HFFc6 (cell line): ENCODE measurements around the gene PRPF6. TPM values are rescaled to one million over a fixed set of nuclear protein-coding genes. Genes with fewer than 3 reads are reported as not detected.

Source experiments
- DNase-seq: peaks from one replicate; pipeline ENCODE4 v3.0.0-alpha.2; 2018
- H3K27ac Mint-ChIP-seq: 2 replicates; pipeline ENCODE4 v1.8.0; 2020; ENCODE audit warnings: mild to moderate bottlenecking, mixed read lengths
- H3K27me3 Mint-ChIP-seq: 2 replicates; pipeline ENCODE4 v1.8.0; 2021; ENCODE audit warnings: mild to moderate bottlenecking, moderate library complexity, mixed read lengths; ENCODE audit not compliant: insufficient read depth
- H3K36me3 Mint-ChIP-seq: 2 replicates; pipeline ENCODE4 v1.8.0; 2021; ENCODE audit warnings: low read depth, mixed read lengths
- H3K4me1 Mint-ChIP-seq: 2 replicates; pipeline ENCODE4 v1.8.0; 2020; ENCODE audit warnings: low read depth, mixed read lengths
- H3K4me3 Mint-ChIP-seq: 2 replicates; pipeline ENCODE4 v1.8.0; 2020; ENCODE audit warnings: mild to moderate bottlenecking, moderate library complexity, mixed read lengths
- H3K9me3 Mint-ChIP-seq: 2 replicates; pipeline ENCODE4 v1.8.0; 2020; ENCODE audit warnings: mild to moderate bottlenecking, mixed read lengths
- total RNA-seq, 6 experiments: library from RNA; stranded (reverse); fragmentation: NEBNext Ultra II Directional; extraction: Animal tissue kit (Norgen Biotek cat#: 25700); gene quantifications; 2 replicates in 1 of 6; 3 replicates in 5 of 6; pipeline ENCODE4 v1.2.3, GENCODE V29; 2021
- TF ChIP-seq, protein P1 (sequence below): fragments of 200-600 bp; sonication (generic); IDR thresholded peaks from 2 replicates; pipeline ENCODE4 v1.5.0; 2021; ENCODE audit warnings: antibody characterized with exemption, mild to moderate bottlenecking

Gene PRPF6
- total RNA-seq, 6 experiments from 2014 or later: 70.7 to 73.2 (median 72.9) TPM

- peaks cover 23% of the 10 kb centered on the region for H3K4me1 Mint-ChIP-seq
- no peak for DNase-seq
- H3K9me3 Mint-ChIP-seq: no peaks in the 10 kb centered on the region
- H3K4me3 Mint-ChIP-seq: no peak overlapping the region
- TF ChIP-seq, protein P1, sequence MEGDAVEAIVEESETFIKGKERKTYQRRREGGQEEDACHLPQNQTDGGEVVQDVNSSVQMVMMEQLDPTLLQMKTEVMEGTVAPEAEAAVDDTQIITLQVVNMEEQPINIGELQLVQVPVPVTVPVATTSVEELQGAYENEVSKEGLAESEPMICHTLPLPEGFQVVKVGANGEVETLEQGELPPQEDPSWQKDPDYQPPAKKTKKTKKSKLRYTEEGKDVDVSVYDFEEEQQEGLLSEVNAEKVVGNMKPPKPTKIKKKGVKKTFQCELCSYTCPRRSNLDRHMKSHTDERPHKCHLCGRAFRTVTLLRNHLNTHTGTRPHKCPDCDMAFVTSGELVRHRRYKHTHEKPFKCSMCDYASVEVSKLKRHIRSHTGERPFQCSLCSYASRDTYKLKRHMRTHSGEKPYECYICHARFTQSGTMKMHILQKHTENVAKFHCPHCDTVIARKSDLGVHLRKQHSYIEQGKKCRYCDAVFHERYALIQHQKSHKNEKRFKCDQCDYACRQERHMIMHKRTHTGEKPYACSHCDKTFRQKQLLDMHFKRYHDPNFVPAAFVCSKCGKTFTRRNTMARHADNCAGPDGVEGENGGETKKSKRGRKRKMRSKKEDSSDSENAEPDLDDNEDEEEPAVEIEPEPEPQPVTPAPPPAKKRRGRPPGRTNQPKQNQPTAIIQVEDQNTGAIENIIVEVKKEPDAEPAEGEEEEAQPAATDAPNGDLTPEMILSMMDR: peak; percentile 87
- H3K27ac Mint-ChIP-seq: no peak overlapping the region
- H3K36me3 Mint-ChIP-seq: no peaks in the 10 kb centered on the region
- no peaks in the 10 kb centered on the region; the same call in 1 of the 2 replicates for H3K27me3 Mint-ChIP-seq
Measured at GRCh38 chr20:64069614-64070243, 88.8 kb downstream of the PRPF6 start.

DNA sequence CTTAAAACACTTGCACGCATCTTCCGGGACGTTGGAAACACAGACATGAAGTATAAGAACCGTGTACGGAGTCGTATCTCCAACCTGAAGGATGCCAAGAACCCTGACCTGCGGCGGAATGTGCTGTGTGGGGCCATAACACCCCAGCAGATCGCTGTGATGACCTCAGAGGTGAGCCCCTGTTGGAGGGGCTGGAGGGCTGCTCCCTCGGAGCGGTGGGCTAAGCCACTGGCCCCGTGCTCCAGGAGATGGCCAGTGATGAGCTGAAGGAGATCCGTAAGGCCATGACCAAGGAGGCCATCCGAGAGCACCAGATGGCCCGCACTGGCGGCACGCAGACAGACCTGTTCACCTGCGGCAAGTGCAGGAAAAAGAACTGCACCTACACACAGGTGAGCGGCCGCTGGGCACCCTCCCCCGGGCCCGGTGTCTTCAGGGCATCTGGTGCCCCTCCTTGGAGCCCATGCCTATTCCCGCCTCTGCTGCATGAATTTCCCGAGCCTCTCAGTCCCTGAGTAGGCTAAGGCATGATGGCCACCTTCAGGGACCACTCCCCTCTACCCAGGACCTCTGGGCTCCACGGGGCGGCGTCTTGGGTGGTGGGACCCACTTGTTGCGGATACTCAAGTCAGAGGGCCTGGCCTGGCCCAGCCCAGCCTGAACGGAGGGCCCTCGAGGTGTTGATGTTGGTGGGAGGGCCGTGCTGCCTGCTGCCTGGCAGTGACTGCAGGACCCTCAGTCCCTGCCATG, 89.5 kb downstream of the PRPF6 start:
- no peaks in the 10 kb centered on the region; the same call in 1 of the 2 replicates for H3K27me3 Mint-ChIP-seq
- TF ChIP-seq, protein P1: no peak
- no peaks in the 10 kb centered on the region for H3K36me3 Mint-ChIP-seq
- H3K4me1 Mint-ChIP-seq: peaks cover 17% of the 10 kb centered on the region
- no peaks in the 10 kb centered on the region for H3K9me3 Mint-ChIP-seq
- no peak overlapping the region for H3K27ac Mint-ChIP-seq
- no peak overlapping the region for H3K4me3 Mint-ChIP-seq
- DNase-seq: no peak

- Mint-ChIP-seq H3K36me3 (no peaks in the 10 kb centered on the region), H3K27ac (no peak overlapping the region), H3K4me3 (no peak overlapping the region), H3K9me3 (no peaks in the 10 kb centered on the region), H3K4me1 (peaks cover 6% of the 10 kb centered on the region; the same call in 1 of the 2 replicates), H3K27me3 (no peaks in the 10 kb centered on the region; the same call in 1 of the 2 replicates)
- TF ChIP-seq, protein P1: no peak
- no peak for DNase-seq
Measured at GRCh38 chr20:64071341-64072332, 90.7 kb downstream of the PRPF6 start.

- Mint-ChIP-seq H3K27ac (no peak overlapping the region), H3K4me3 (no peak overlapping the region), H3K27me3 (no peaks in the 10 kb centered on the region; the same call in 1 of the 2 replicates), H3K4me1 (no peaks in the 10 kb centered on the region), H3K36me3 (no peaks in the 10 kb centered on the region), H3K9me3 (no peaks in the 10 kb centered on the region)
- TF ChIP-seq, protein P1: no peak
- DNase-seq: no peak
Measured at GRCh38 chr20:64072498-64073063, 91.6 kb downstream of the PRPF6 start.
